Caco-2 (cell line): Measurements from ENCODE around the gene QDPR. TPM values are rescaled to one million over a fixed set of nuclear protein-coding genes. Genes with fewer than 3 reads are reported as not detected.
"Not testable (repeated sequence)": the region's sequence is repeated elsewhere in the genome, so short reads cannot be mapped to it uniquely, and the experiment has no call there.

ENCODE experiments used
- BruUV-seq: library from RNA; stranded (reverse); fragments of 400-500 nt; replicated peaks from 2 replicates; lab custom pipeline; 2021; lab: Mats Ljungman, UMichigan
- CTCF ChIA-PET: fragments of 300-600 bp; sonication (Branson Sonifier 250); formaldehyde crosslinking; loops from one replicate; lab custom pipeline; 2022; ENCODE audit warnings: antibody characterized with exemption; lab: Charles Lee
- POLR2A ChIA-PET: fragments of 300-600 bp; sonication (Branson Sonifier 250); formaldehyde crosslinking; loops from one replicate; lab custom pipeline; 2022; ENCODE audit warnings: antibody characterized with exemption; lab: Charles Lee
- DNase-seq, 2 experiments: peaks; one replicate each; pipeline versions ENCODE4 v3.0.0 to v3.0.0-alpha.2; 2020 to 2022
- H3K27me3 ChIP-seq: replicated peaks from 2 replicates; pipeline ENCODE4 v1.6.0; 2011; ENCODE audit warnings: low read length; ENCODE audit not compliant: control insufficient read depth, insufficient read depth
- H3K36me3 ChIP-seq: 2 replicates; pipeline ENCODE4 v1.5.1; 2011; ENCODE audit warnings: low read length; ENCODE audit not compliant: control insufficient read depth, insufficient read depth
- H3K4me1 ChIP-seq: fragments of 250-450 bp; sonication (Bioruptor Pico); 2 replicates; pipeline ENCODE4 v1.5.1; 2020; ENCODE audit warnings: mild to moderate bottlenecking
- H3K4me3 ChIP-seq: 2 replicates; pipeline ENCODE4 v1.5.1; 2011; ENCODE audit warnings: low read depth, mild to moderate bottlenecking, control low read depth, low read length
- H3K9me3 ChIP-seq: fragments of 250-450 bp; sonication (Bioruptor Pico); 2 replicates; pipeline ENCODE4 v1.5.1; 2020; ENCODE audit warnings: mild to moderate bottlenecking, moderate library complexity
- H3K27ac Mint-ChIP-seq: one replicate; pipeline ENCODE4 v1.8.0; 2022; ENCODE audit warnings: mixed read lengths; ENCODE audit not compliant: unreplicated experiment
- H3K27me3 Mint-ChIP-seq: one replicate; pipeline ENCODE4 v1.8.0; 2022; ENCODE audit warnings: mixed read lengths; ENCODE audit not compliant: insufficient read depth, unreplicated experiment
- H3K36me3 Mint-ChIP-seq: one replicate; pipeline ENCODE4 v1.8.0; 2022; ENCODE audit warnings: mild to moderate bottlenecking, mixed read lengths; ENCODE audit not compliant: insufficient read depth, unreplicated experiment
- H3K4me1 Mint-ChIP-seq: one replicate; pipeline ENCODE4 v1.8.0; 2022; ENCODE audit warnings: low read depth, mixed read lengths; ENCODE audit not compliant: unreplicated experiment
- H3K4me3 Mint-ChIP-seq: one replicate; pipeline ENCODE4 v1.8.0; 2022; ENCODE audit warnings: mild to moderate bottlenecking, moderate library complexity, mixed read lengths; ENCODE audit not compliant: unreplicated experiment
- H3K9me3 Mint-ChIP-seq: one replicate; pipeline ENCODE4 v1.8.0; 2022; ENCODE audit warnings: mixed read lengths; ENCODE audit not compliant: unreplicated experiment
- intact Hi-C: fragments of 100-400 bp; cut with micrococcal nuclease; formaldehyde crosslinking; loops from one replicate; pipeline ENCODE4 v1.10.0; 2022; ENCODE audit not compliant: unreplicated experiment
- total RNA-seq: library from RNA; stranded (reverse); gene quantifications from 2 replicates; pipeline ENCODE4 v1.2.3, GENCODE V29; 2022
- TF ChIP-seq, protein P1 (sequence below), 2 experiments: fragments of 200-600 bp in 1 of 2; IDR thresholded peaks; 1 replicate in 1 of 2; 2 replicates in 1 of 2; pipeline versions ENCODE4 v1.5.1 to v1.8.0; 2011 to 2022; ENCODE audit warnings: antibody characterized with exemption in 1 of 2, control low read depth in 1 of 2, inconsistent platforms in 1 of 2, low read depth in 1 of 2, low read length in 1 of 2, mild to moderate bottlenecking in 1 of 2, moderate library complexity in 1 of 2; ENCODE audit not compliant: insufficient read depth in 1 of 2, severe bottlenecking in 1 of 2, unreplicated experiment in 1 of 2

The QDPR gene
- total RNA-seq, 1 experiment from 2014 or later: 47.3 TPM

DNA sequence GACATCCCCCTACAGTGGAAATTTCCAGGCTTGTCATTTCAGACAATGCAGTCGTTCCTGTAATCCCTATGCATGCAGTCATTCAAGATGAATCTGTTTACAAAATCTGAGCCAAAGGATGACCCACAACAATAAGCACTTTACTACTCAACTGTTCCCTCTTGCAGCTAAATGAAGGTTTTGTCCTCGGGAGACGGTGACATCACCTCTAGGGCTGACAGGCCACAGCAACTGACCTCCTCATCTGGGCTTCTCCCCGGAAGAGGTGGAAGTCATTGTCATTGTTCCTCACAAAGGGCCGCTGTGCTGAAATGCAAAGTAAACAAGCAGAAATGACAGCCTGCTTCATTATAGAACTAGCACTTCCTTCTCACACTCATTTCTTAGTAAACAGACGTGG is 32.3 kb upstream of the QDPR start:
- no peaks in the 10 kb centered on the region for H3K36me3 Mint-ChIP-seq
- H3K9me3 ChIP-seq: no peaks in the 10 kb centered on the region
- no peak overlapping the region for H3K4me3 Mint-ChIP-seq
- H3K4me3 ChIP-seq: no peak overlapping the region
- intact Hi-C loops: no loop called here
- no peaks in the 10 kb centered on the region for H3K4me1 Mint-ChIP-seq
- no peaks in the 10 kb centered on the region for H3K9me3 Mint-ChIP-seq
- POLR2A ChIA-PET: no interaction called here
- no peaks in the 10 kb centered on the region for H3K4me1 ChIP-seq
- no peak for DNase-seq
- peaks cover 6% of the 10 kb centered on the region for H3K27me3 Mint-ChIP-seq
- H3K27me3 ChIP-seq: no peaks in the 10 kb centered on the region
- BruUV-seq: no TSS peak
- CTCF ChIA-PET: no interaction called here
- no peak overlapping the region for H3K27ac Mint-ChIP-seq
- H3K36me3 ChIP-seq: no peaks in the 10 kb centered on the region
- TF ChIP-seq, protein P1, sequence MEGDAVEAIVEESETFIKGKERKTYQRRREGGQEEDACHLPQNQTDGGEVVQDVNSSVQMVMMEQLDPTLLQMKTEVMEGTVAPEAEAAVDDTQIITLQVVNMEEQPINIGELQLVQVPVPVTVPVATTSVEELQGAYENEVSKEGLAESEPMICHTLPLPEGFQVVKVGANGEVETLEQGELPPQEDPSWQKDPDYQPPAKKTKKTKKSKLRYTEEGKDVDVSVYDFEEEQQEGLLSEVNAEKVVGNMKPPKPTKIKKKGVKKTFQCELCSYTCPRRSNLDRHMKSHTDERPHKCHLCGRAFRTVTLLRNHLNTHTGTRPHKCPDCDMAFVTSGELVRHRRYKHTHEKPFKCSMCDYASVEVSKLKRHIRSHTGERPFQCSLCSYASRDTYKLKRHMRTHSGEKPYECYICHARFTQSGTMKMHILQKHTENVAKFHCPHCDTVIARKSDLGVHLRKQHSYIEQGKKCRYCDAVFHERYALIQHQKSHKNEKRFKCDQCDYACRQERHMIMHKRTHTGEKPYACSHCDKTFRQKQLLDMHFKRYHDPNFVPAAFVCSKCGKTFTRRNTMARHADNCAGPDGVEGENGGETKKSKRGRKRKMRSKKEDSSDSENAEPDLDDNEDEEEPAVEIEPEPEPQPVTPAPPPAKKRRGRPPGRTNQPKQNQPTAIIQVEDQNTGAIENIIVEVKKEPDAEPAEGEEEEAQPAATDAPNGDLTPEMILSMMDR (IDR thresholded peaks at IDR 0.05; ENCODE audit: insufficient read depth in 1 of 2, low read depth in 1 of 2, low read length in 1 of 2, severe bottlenecking in 1 of 2, unreplicated experiment in 1 of 2): no peak

DNA sequence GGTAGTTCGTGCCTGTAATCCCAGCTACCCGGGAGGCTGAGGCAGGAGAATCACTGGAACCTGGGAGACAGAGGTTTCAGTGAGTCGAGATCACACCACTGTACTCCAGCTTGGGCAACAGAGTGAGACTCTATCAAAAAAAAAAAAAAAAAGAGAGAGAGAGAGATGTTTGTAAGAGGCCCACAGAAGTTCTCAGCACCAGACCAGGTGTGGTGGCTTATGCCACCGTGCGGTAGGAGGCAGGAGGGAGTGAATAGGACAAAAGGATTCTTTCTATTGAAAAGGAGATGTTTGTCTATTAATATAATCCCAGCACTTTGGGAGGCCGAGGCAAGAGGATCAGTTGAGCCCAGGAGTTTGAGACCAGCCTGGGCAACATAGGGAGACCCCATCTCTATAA is 25.2 kb upstream of the QDPR start:
- H3K4me3 ChIP-seq, H3K27ac Mint-ChIP-seq, H3K9me3 Mint-ChIP-seq, POLR2A ChIA-PET, H3K36me3 ChIP-seq, CTCF ChIA-PET, H3K9me3 ChIP-seq, BruUV-seq, H3K27me3 Mint-ChIP-seq, DNase-seq, H3K4me1 Mint-ChIP-seq, H3K27me3 ChIP-seq, H3K36me3 Mint-ChIP-seq, H3K4me3 Mint-ChIP-seq, H3K4me1 ChIP-seq: not testable (repeated sequence)
- intact Hi-C loops: loop anchor here (1.0 kb wide), 1 partner anchor 25 kb away; the partner anchor contains the start of gene QDPR

DNA sequence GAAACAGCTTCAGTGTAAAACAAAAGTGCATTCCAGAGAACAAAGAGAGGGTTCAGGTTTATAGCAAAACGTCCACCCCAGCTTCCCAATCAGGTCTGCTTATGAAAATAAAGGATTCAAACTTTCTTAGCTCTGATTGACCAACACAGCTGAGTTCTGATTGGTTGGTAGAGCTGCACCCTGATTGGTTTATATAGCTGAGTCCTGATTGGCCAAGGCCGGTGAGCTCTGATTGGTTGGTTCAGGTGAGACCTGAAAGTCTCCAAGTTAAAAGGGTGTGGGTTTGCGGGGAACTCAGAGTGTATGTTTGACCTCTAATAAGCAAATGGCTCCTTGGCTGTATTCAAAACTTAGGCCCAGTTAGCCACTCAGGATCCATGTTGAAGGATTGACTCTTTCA is 24.0 kb upstream of the QDPR start:
- Mint-ChIP-seq H3K4me1 (no peaks in the 10 kb centered on the region), H3K36me3 (no peaks in the 10 kb centered on the region), H3K27ac (no peak overlapping the region), H3K4me3 (no peak overlapping the region), H3K9me3 (no peaks in the 10 kb centered on the region), H3K27me3 (peaks cover 5% of the 10 kb centered on the region)
- Histone ChIP-seq H3K4me3 (no peak overlapping the region), H3K4me1 (no peaks in the 10 kb centered on the region), H3K36me3 (no peaks in the 10 kb centered on the region), H3K9me3 (no peaks in the 10 kb centered on the region), H3K27me3 (no peaks in the 10 kb centered on the region)
- ChIA-PET CTCF (no interaction called here), POLR2A (no interaction called here)
- peak in 1 of 2 experiments; percentile 15 for DNase-seq
- BruUV-seq: no TSS peak
- intact Hi-C loops: no loop called here
- TF ChIP-seq, protein P1 (IDR thresholded peaks at IDR 0.05; ENCODE audit: insufficient read depth in 1 of 2, low read depth in 1 of 2, low read length in 1 of 2, severe bottlenecking in 1 of 2, unreplicated experiment in 1 of 2): no peak

DNA sequence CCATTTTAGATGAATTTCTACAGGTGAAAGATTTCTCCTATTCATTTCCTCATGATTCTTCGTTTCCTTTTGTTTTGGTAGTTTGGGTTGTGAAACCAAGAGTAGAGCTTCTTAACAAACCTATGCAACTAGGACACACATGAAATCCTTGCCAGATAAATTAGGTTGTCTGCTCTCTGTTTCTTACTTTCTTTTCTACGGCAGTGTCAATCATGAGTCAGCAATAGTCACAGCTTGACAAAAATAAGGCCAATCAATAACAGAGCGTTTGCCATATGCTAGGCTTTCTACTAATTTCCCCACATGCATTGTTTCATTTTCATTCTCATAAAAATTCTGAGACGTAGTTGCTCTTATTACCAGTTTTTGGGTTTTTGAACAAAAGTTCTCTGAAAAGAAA is 23.4 kb upstream of the QDPR start:
- H3K27me3 Mint-ChIP-seq: peaks cover 5% of the 10 kb centered on the region
- Histone ChIP-seq H3K4me1 (no peaks in the 10 kb centered on the region), H3K36me3 (no peaks in the 10 kb centered on the region), H3K9me3 (no peaks in the 10 kb centered on the region), H3K4me3 (no peak overlapping the region), H3K27me3 (no peaks in the 10 kb centered on the region)
- H3K27ac Mint-ChIP-seq: no peak overlapping the region
- H3K4me1 Mint-ChIP-seq: no peaks in the 10 kb centered on the region
- H3K4me3 Mint-ChIP-seq: no peak overlapping the region
- no peaks in the 10 kb centered on the region for H3K36me3 Mint-ChIP-seq
- ChIA-PET POLR2A (no interaction called here), CTCF (no interaction called here)
- no TSS peak for BruUV-seq
- TF ChIP-seq, protein P1 (IDR thresholded peaks at IDR 0.05; ENCODE audit: insufficient read depth in 1 of 2, low read depth in 1 of 2, low read length in 1 of 2, severe bottlenecking in 1 of 2, unreplicated experiment in 1 of 2): no peak
- no peaks in the 10 kb centered on the region for H3K9me3 Mint-ChIP-seq
- DNase-seq: no peak
- intact Hi-C loops: no loop called here
